ENCODE results near the gene ARHGEF35. TPM values are rescaled to one million over a fixed set of nuclear protein-coding genes. Genes with fewer than 3 reads are reported as not detected.
"Not testable (repeated sequence)": the region's sequence is repeated elsewhere in the genome, so short reads cannot be mapped to it uniquely, and the experiment has no call there.

The ARHGEF35 gene
- total and polyA plus RNA-seq, 2 experiments from 2014 or later: 4.3 to 5.8 TPM

DNA sequence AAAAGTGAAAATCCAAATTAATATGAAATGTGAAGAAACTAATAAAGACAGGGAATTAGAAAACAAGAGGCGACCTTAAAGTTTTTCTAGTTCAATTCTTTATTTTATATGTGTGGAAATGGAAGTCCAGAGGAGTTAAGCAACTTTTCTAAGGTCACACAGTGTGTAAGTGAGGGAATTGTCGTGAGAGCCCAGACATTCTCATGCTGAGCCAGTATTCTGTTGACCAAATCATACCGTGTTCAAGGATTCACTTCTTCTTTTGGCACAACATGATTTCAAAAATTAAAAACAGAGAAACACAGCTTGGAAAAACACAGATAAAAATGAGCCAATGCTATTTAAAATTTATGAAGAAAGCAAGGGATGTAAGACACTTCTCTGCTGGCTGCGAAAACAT, 31.2 kb upstream of the ARHGEF35 start:
- WGBS, 2 experiments (ENCODE audit: low coverage in 1 of 2, low lambda C conversion rate in 2 of 2, missing lambda C conversion rate in 2 of 2): 38% methylated on average over 3 of the region's 4 CpGs
- H2AFZ ChIP-seq; in situ Hi-C loops (cut with MboI); H3K4me1 ChIP-seq (ENCODE audit: insufficient read depth); H3K4me3 ChIP-seq; H3F3A ChIP-seq (ENCODE audit: insufficient read depth); H3K9ac ChIP-seq; H3K36me3 ChIP-seq (ENCODE audit: low read depth); H3K27ac ChIP-seq; H4K20me1 ChIP-seq (ENCODE audit: insufficient read depth); H3K9me2 ChIP-seq (ENCODE audit: insufficient read depth); H3K4me2 ChIP-seq (ENCODE audit: unreplicated experiment); H3K9me3 ChIP-seq (ENCODE audit: low read depth); H3K27me3 ChIP-seq (replicated peaks; ENCODE audit: insufficient read depth); H3K79me2 ChIP-seq (ENCODE audit: insufficient read depth): not testable (repeated sequence)
- DNase-seq: peak; percentile 1

- H3K9me2 ChIP-seq (ENCODE audit: insufficient read depth); H3K4me2 ChIP-seq (ENCODE audit: unreplicated experiment); H3K4me3 ChIP-seq; H3K79me2 ChIP-seq (ENCODE audit: insufficient read depth); H3K36me3 ChIP-seq (ENCODE audit: low read depth); DNase-seq; in situ Hi-C loops (cut with MboI); H3F3A ChIP-seq (ENCODE audit: insufficient read depth); H3K27ac ChIP-seq; H3K4me1 ChIP-seq (ENCODE audit: insufficient read depth); H2AFZ ChIP-seq; H3K9ac ChIP-seq; H3K9me3 ChIP-seq (ENCODE audit: low read depth); H4K20me1 ChIP-seq (ENCODE audit: insufficient read depth); H3K27me3 ChIP-seq (replicated peaks; ENCODE audit: insufficient read depth): not testable (repeated sequence)
Observed at GRCh38 chr7:144223675-144224074, 28.0 kb upstream of the ARHGEF35 start.

- H3F3A ChIP-seq (ENCODE audit: insufficient read depth); H3K36me3 ChIP-seq (ENCODE audit: low read depth); H3K4me3 ChIP-seq; H2AFZ ChIP-seq; H4K20me1 ChIP-seq (ENCODE audit: insufficient read depth); H3K4me1 ChIP-seq (ENCODE audit: insufficient read depth); H3K27ac ChIP-seq; DNase-seq; H3K9me3 ChIP-seq (ENCODE audit: low read depth); H3K9ac ChIP-seq; H3K9me2 ChIP-seq (ENCODE audit: insufficient read depth); in situ Hi-C loops (cut with MboI); H3K79me2 ChIP-seq (ENCODE audit: insufficient read depth); H3K4me2 ChIP-seq (ENCODE audit: unreplicated experiment); H3K27me3 ChIP-seq (replicated peaks; ENCODE audit: insufficient read depth): not testable (repeated sequence)
Observed at GRCh38 chr7:144220531-144220930, 24.9 kb upstream of the ARHGEF35 start.

GRCh38 chr7:144219149-144219548, 23.5 kb upstream of the ARHGEF35 start:
- H3F3A ChIP-seq (ENCODE audit: insufficient read depth); H3K36me3 ChIP-seq (ENCODE audit: low read depth); H3K9me2 ChIP-seq (ENCODE audit: insufficient read depth); H3K27me3 ChIP-seq (replicated peaks; ENCODE audit: insufficient read depth); H3K9me3 ChIP-seq (ENCODE audit: low read depth); H3K4me2 ChIP-seq (ENCODE audit: unreplicated experiment); H3K9ac ChIP-seq; in situ Hi-C loops (cut with MboI); H3K79me2 ChIP-seq (ENCODE audit: insufficient read depth); DNase-seq; H3K4me1 ChIP-seq (ENCODE audit: insufficient read depth); H2AFZ ChIP-seq; H4K20me1 ChIP-seq (ENCODE audit: insufficient read depth); H3K27ac ChIP-seq; H3K4me3 ChIP-seq: not testable (repeated sequence)
- WGBS, 2 experiments (ENCODE audit: low coverage in 1 of 2, low lambda C conversion rate in 2 of 2, missing lambda C conversion rate in 2 of 2): 29 to 42% methylated on average over 1 of the region's 4 CpGs

- H3F3A ChIP-seq (ENCODE audit: insufficient read depth); H3K27ac ChIP-seq; H3K4me2 ChIP-seq (ENCODE audit: unreplicated experiment); H3K4me3 ChIP-seq; H3K27me3 ChIP-seq (replicated peaks; ENCODE audit: insufficient read depth); H3K9me3 ChIP-seq (ENCODE audit: low read depth); H3K36me3 ChIP-seq (ENCODE audit: low read depth); H3K9me2 ChIP-seq (ENCODE audit: insufficient read depth); H4K20me1 ChIP-seq (ENCODE audit: insufficient read depth); H3K4me1 ChIP-seq (ENCODE audit: insufficient read depth); H2AFZ ChIP-seq; DNase-seq; H3K9ac ChIP-seq; in situ Hi-C loops (cut with MboI); H3K79me2 ChIP-seq (ENCODE audit: insufficient read depth): not testable (repeated sequence)
- WGBS, 2 experiments (ENCODE audit: low coverage in 1 of 2, low lambda C conversion rate in 2 of 2, missing lambda C conversion rate in 2 of 2): 96 to 100% methylated on average over 1 of the region's 1 CpG
Observed at GRCh38 chr7:144218581-144218980, 22.9 kb upstream of the ARHGEF35 start.

DNA sequence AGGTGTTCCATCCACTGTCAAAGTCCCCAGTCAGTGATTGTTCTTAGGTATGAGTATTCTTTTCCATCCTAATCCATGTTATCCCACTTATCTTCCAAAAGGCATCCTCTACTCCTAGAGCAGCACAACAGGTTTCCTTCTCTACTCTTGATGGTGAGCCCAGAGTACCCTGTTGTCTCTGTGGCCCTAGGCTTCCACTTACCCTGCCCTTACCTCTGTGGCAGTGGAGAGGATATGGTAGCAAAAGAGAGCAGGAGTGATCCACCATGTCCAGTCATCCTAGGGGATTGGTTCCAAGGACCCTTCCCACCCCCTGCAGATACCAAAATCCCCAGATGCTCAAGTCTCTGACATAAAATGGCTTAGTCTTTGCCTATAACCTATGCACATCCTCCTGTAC, 21.6 kb upstream of the ARHGEF35 start:
- H3K27me3 ChIP-seq (replicated peaks; ENCODE audit: insufficient read depth); in situ Hi-C loops (cut with MboI); H3K9ac ChIP-seq; H3K27ac ChIP-seq; DNase-seq; H3K4me1 ChIP-seq (ENCODE audit: insufficient read depth); H3K79me2 ChIP-seq (ENCODE audit: insufficient read depth); H3K4me2 ChIP-seq (ENCODE audit: unreplicated experiment); H3K9me2 ChIP-seq (ENCODE audit: insufficient read depth); H4K20me1 ChIP-seq (ENCODE audit: insufficient read depth); H3K9me3 ChIP-seq (ENCODE audit: low read depth); H3K4me3 ChIP-seq; H3F3A ChIP-seq (ENCODE audit: insufficient read depth); H2AFZ ChIP-seq; H3K36me3 ChIP-seq (ENCODE audit: low read depth): not testable (repeated sequence)

DNA sequence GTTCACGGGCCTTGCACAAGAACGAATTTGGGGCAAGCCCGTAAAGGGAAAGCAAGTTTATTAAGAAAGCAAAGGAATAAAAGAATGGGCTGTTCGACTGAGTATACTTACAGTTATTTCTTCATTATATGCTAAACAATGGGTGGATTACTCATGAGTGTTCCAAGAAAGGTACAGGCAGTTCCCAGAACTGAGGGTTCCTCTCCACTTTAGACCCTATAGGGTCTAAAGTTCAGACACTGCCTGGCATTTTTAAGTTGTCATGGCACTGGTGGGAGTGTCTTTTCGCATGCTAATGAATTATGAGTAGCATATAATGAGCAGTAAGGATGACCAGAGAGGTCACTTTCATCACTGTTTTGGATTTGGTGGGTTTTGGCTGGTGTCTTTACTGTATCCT, 9.7 kb upstream of the ARHGEF35 start:
- not testable (repeated sequence) for DNase-seq

DNA sequence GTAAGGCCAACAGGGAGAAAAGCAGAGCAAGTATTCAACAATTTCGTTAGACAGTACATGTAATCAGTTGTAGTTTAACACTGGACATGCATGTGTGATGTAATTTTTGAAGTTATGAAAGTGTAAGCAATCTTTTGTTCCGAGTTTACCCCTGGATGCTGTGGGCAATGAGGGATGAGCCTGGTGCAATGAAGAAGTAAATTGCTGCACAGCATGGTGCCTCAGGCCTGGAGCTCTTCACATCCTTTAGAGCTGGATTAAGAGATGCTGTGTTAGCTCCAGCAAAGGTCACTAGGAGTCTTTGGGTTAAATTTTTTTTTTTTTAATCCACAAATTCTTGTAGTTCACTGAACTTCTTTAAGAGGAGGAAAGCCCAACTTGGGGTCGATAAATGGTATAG, 7.5 kb upstream of the ARHGEF35 start:
- H3K9me2 ChIP-seq (ENCODE audit: insufficient read depth); H3K27me3 ChIP-seq (replicated peaks; ENCODE audit: insufficient read depth); H3K27ac ChIP-seq; H3F3A ChIP-seq (ENCODE audit: insufficient read depth); H3K79me2 ChIP-seq (ENCODE audit: insufficient read depth); DNase-seq; H3K36me3 ChIP-seq (ENCODE audit: low read depth); H3K4me1 ChIP-seq (ENCODE audit: insufficient read depth); H3K9me3 ChIP-seq (ENCODE audit: low read depth); H4K20me1 ChIP-seq (ENCODE audit: insufficient read depth); H3K4me3 ChIP-seq; H3K9ac ChIP-seq; H2AFZ ChIP-seq; in situ Hi-C loops (cut with MboI); H3K4me2 ChIP-seq (ENCODE audit: unreplicated experiment): not testable (repeated sequence)
- WGBS, 2 experiments (ENCODE audit: low coverage in 1 of 2, low lambda C conversion rate in 2 of 2, missing lambda C conversion rate in 2 of 2): no CpG with 5 or more reads among the region's 3 CpGs

More for the DNA sequence above, 9.7 kb upstream of the ARHGEF35 start:
- H2AFZ ChIP-seq; H3K9me3 ChIP-seq (ENCODE audit: low read depth); in situ Hi-C loops (cut with MboI); H3K4me1 ChIP-seq (ENCODE audit: insufficient read depth); H3K4me3 ChIP-seq; H3K36me3 ChIP-seq (ENCODE audit: low read depth); H3K9me2 ChIP-seq (ENCODE audit: insufficient read depth); H3K9ac ChIP-seq; H3K79me2 ChIP-seq (ENCODE audit: insufficient read depth); H4K20me1 ChIP-seq (ENCODE audit: insufficient read depth); H3K27ac ChIP-seq; H3F3A ChIP-seq (ENCODE audit: insufficient read depth); H3K27me3 ChIP-seq (replicated peaks; ENCODE audit: insufficient read depth); H3K4me2 ChIP-seq (ENCODE audit: unreplicated experiment): not testable (repeated sequence)
- WGBS, 2 experiments (ENCODE audit: low coverage in 1 of 2, low lambda C conversion rate in 2 of 2, missing lambda C conversion rate in 2 of 2): no CpG with 5 or more reads among the region's 5 CpGs

Measured in GM23248 (cell line).